SU-DHL-6 (cell line): ENCODE data around the gene MCUR1.
"Not testable (repeated sequence)": the region's sequence is repeated elsewhere in the genome, so short reads cannot be mapped to it uniquely, and the experiment has no call there.

ENCODE experiments used
- CTCF ChIP-seq: fragments of 200-600 bp; sonication (generic); IDR thresholded peaks from one replicate; pipeline ENCODE4 v1.5.1; 2017; ENCODE audit warnings: antibody characterized with exemption, mild to moderate bottlenecking, low read length, moderate library complexity; ENCODE audit not compliant: insufficient read depth, poor library complexity, severe bottlenecking
- EZH2phosphoT487 ChIP-seq: fragments of 200-600 bp; sonication (generic), shearing (Covaris generic); conservative IDR thresholded peaks from 2 replicates; pipeline ENCODE4 v1.6.1; 2018; ENCODE audit warnings: mild to moderate bottlenecking, antibody characterized with exemption, low read length, moderate library complexity, mixed read lengths

GRCh38 chr6:13780162-13780561 is 34.2 kb downstream of the MCUR1 start:
- not testable (repeated sequence) for TF ChIP-seq CTCF, EZH2phosphoT487
